SU-DHL-6 (cell line): Measurements from ENCODE around the gene CCND1.

Experiments
- H2AFZ ChIP-seq: fragments of 200-600 bp; sonication (generic); 2 replicates; pipeline ENCODE4 v1.6.1; 2014; ENCODE audit warnings: low read depth, mild to moderate bottlenecking, moderate library complexity, mixed read lengths, antibody characterized with exemption, low read length; ENCODE audit not compliant: severe bottlenecking
- H3F3A ChIP-seq: fragments of 200-600 bp; shearing (Covaris generic); 2 replicates; pipeline ENCODE4 v1.6.0; 2016; ENCODE audit warnings: antibody characterized with exemption, mild to moderate bottlenecking; ENCODE audit not compliant: insufficient read depth
- H3K27ac ChIP-seq: fragments of 200-600 bp; sonication (generic); 2 replicates; pipeline ENCODE4 v1.5.1; 2016; ENCODE audit warnings: low read depth, mild to moderate bottlenecking, low read length, moderate library complexity, mixed read lengths
- H3K27me3 ChIP-seq: fragments of 200-600 bp; sonication (generic), shearing (Covaris generic); 2 replicates; pipeline ENCODE4 v1.6.0; 2014; ENCODE audit warnings: mild to moderate bottlenecking, low read length
- H3K36me3 ChIP-seq: fragments of 200-600 bp; sonication (generic); 2 replicates; pipeline ENCODE4 v1.6.1; 2014; ENCODE audit warnings: mild to moderate bottlenecking, low read length, mixed read lengths
- H3K4me2 ChIP-seq: fragments of 300-600, 200-600 bp; shearing (Covaris generic), sonication (generic); 2 replicates; pipeline ENCODE4 v1.6.0; 2014; ENCODE audit warnings: low read length, low read depth, mild to moderate bottlenecking; ENCODE audit not compliant: poor library complexity, severe bottlenecking
- H3K4me3 ChIP-seq: fragments of 200-600 bp; sonication (generic); 2 replicates; pipeline ENCODE4 v1.5.1; 2014; ENCODE audit warnings: antibody characterized with exemption, low read length, mild to moderate bottlenecking, mixed read lengths; ENCODE audit not compliant: insufficient read depth, poor library complexity, severe bottlenecking
- H3K79me2 ChIP-seq: fragments of 200-600 bp; sonication (generic); 2 replicates; pipeline ENCODE4 v1.6.1; 2014; ENCODE audit warnings: mild to moderate bottlenecking, low read length, moderate library complexity; ENCODE audit not compliant: insufficient read depth
- H3K9ac ChIP-seq: fragments of 200-600 bp; sonication (generic); 2 replicates; pipeline ENCODE4 v1.7.0; 2014; ENCODE audit warnings: mild to moderate bottlenecking, low read length
- H3K9me2 ChIP-seq: fragments of 200-600 bp; sonication (generic); replicated peaks from 2 replicates; pipeline ENCODE4 v1.6.1; 2014; ENCODE audit warnings: low read length; ENCODE audit not compliant: insufficient read depth
- H3K9me3 ChIP-seq: fragments of 200-600 bp; sonication (generic); 2 replicates; pipeline ENCODE4 v1.6.1; 2014; ENCODE audit warnings: low read length, mixed read lengths; ENCODE audit not compliant: insufficient read depth
- H4K20me1 ChIP-seq: fragments of 200-600 bp; sonication (generic); 2 replicates; pipeline ENCODE4 v1.6.1; 2014; ENCODE audit warnings: low read depth, mild to moderate bottlenecking, antibody characterized with exemption, low read length, moderate library complexity, mixed read lengths
- EZH2phosphoT487 ChIP-seq: fragments of 200-600 bp; sonication (generic), shearing (Covaris generic); conservative IDR thresholded peaks from 2 replicates; pipeline ENCODE4 v1.6.1; 2018; ENCODE audit warnings: mild to moderate bottlenecking, antibody characterized with exemption, low read length, moderate library complexity, mixed read lengths
- TF ChIP-seq, protein P1 (sequence below): fragments of 200-600 bp; sonication (generic); IDR thresholded peaks from one replicate; pipeline ENCODE4 v1.5.1; 2017; ENCODE audit warnings: antibody characterized with exemption, mild to moderate bottlenecking, low read length, moderate library complexity; ENCODE audit not compliant: insufficient read depth, poor library complexity, severe bottlenecking

The CCND1 gene

DNA sequence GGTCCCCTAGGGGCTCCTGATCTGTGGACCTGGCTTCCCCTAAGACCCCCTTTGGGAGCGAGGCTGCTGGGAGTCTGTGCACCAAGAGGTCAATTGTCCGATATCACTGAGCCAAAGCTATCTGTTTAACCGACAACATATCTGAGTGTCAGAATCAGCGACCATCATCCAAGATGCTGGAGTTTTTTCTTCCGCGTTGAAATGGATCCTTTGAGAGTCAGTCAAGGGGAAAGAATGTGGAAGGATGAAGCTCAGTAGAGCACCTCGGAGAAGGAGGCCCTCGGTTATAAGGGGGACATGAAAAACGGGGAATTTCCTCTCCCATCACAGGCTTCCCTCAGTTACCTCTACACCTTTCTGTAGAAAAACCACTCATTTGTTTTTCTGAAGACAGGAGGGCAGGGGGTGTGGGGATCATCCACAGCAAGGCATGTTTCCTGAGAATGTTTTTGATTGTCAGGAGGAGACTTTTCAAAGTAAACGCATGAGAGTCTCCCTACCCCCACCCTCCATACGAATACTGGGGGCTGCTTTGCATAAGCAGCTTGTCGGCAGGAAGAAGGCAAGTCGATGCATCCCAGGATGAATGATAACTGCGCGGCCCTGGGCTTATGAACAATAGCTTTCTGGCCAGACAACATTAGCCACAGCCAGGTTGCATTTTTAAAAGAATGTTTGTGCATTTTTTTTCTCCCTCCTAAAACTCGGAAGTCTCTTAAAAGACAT, 37.7 kb upstream of the CCND1 start:
- Histone ChIP-seq H4K20me1 (no peaks in the 10 kb centered on the region), H2AFZ (no peak overlapping the region), H3K79me2 (no peaks in the 10 kb centered on the region), H3K9me3 (no peaks in the 10 kb centered on the region), H3K9ac (no peak overlapping the region), H3K9me2 (no peaks in the 10 kb centered on the region), H3K4me2 (no peak overlapping the region), H3K27me3 (0 out of 2 replicates have a peak, but pooled peaks cover 2% of the 10 kb centered on the region), H3F3A (no peaks in the 10 kb centered on the region), H3K4me3 (no peak overlapping the region), H3K27ac (no peak overlapping the region), H3K36me3 (no peaks in the 10 kb centered on the region)
- no peak for TF ChIP-seq EZH2phosphoT487
- TF ChIP-seq, protein P1, sequence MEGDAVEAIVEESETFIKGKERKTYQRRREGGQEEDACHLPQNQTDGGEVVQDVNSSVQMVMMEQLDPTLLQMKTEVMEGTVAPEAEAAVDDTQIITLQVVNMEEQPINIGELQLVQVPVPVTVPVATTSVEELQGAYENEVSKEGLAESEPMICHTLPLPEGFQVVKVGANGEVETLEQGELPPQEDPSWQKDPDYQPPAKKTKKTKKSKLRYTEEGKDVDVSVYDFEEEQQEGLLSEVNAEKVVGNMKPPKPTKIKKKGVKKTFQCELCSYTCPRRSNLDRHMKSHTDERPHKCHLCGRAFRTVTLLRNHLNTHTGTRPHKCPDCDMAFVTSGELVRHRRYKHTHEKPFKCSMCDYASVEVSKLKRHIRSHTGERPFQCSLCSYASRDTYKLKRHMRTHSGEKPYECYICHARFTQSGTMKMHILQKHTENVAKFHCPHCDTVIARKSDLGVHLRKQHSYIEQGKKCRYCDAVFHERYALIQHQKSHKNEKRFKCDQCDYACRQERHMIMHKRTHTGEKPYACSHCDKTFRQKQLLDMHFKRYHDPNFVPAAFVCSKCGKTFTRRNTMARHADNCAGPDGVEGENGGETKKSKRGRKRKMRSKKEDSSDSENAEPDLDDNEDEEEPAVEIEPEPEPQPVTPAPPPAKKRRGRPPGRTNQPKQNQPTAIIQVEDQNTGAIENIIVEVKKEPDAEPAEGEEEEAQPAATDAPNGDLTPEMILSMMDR, result no peak

DNA sequence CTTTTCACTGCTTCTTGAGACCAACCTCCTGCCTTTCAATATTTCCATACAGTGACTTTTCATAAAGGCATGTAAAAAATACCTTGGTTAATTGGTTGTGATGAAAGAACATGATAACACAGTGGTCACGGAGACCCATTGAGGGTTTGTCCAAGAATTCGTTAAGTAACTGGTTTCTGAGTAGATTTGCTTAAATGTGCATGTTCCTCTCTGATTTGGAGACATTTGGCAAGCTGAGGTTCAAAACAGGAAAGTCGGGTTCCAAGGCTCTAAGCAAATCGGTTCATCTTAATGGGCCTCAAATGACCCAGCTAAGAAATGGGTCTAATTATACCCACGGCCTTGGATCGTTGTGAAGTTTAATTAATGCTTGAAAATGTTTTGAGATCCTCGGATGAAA, 36.9 kb upstream of the CCND1 start:
- Histone ChIP-seq H4K20me1 (no peaks in the 10 kb centered on the region), H3K27ac (no peak overlapping the region), H2AFZ (no peak overlapping the region), H3K9me2 (no peaks in the 10 kb centered on the region), H3K9ac (no peak overlapping the region), H3K36me3 (no peaks in the 10 kb centered on the region), H3K4me2 (no peak overlapping the region), H3K4me3 (no peak overlapping the region), H3F3A (no peaks in the 10 kb centered on the region), H3K27me3 (0 out of 2 replicates have a peak, but pooled peaks cover 2% of the 10 kb centered on the region), H3K9me3 (no peaks in the 10 kb centered on the region), H3K79me2 (no peaks in the 10 kb centered on the region)
- no peak for TF ChIP-seq EZH2phosphoT487
- TF ChIP-seq, protein P1, result no peak

DNA sequence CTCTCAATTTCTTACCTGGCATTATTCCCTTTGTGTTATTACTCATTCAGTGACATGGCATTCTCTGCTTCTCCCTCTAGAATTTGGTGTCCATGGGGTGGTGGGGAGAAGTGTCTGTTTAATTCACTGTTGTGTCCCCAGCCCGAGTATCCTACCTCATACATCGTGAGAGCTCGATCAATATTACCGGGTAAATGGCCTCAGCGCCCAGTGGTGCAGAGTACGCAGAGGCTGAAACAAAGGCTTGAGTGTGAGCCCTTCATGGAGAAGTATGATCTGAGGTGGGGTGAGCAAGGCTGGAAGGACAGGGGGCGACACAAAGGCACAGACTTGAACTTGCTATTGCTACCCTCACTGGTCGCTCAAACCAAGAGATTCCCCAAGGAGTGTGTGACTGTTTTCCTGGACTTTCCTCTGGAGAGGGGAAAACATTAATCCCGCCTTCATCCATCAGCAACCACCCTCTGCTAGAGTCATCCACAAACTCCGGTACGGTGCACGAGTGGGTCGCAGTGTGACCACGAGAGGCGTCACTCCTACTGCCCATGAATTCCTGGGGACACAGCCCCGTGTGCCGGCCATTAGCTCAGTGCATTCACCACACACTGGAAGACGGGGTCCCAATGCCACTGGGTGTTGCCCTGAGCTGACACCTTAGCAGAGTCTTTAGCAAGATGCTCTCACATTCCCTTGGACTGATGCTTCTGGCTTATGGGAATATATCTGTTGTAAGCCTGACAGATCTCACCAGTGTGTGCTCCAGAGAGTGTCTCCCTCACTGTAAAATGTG, 35.0 kb upstream of the CCND1 start:
- TF ChIP-seq EZH2phosphoT487, result no peak
- TF ChIP-seq, protein P1, result no peak
- Histone ChIP-seq H3F3A (no peaks in the 10 kb centered on the region), H3K9me2 (no peaks in the 10 kb centered on the region), H3K27me3 (0 out of 2 replicates have a peak, but pooled peaks cover 2% of the 10 kb centered on the region), H3K9me3 (no peaks in the 10 kb centered on the region), H4K20me1 (no peaks in the 10 kb centered on the region), H3K4me2 (no peak overlapping the region), H2AFZ (no peak overlapping the region), H3K36me3 (no peaks in the 10 kb centered on the region), H3K9ac (no peak overlapping the region), H3K27ac (no peak overlapping the region), H3K79me2 (no peaks in the 10 kb centered on the region), H3K4me3 (no peak overlapping the region)
